Thoracic aorta (tissue), 2 donors: ENCODE data around the gene MMP28. TPM values are rescaled to one million over a fixed set of nuclear protein-coding genes. Genes with fewer than 3 reads are reported as not detected.
A peak's percentile ranks its signal among the peaks of the same experiment; 100 is the strongest.

ENCODE experiments used
- ATAC-seq: fragments of 150-250 bp; one replicate; pipeline ENCODE4 v1.8.0; 2017; ENCODE audit warnings: low read depth; ENCODE audit not compliant: insufficient number of reproducible peaks, low FRiP score
- DNase-seq: peaks from one replicate; pipeline ENCODE4 v3.0.0-alpha.2; 2020; ENCODE audit warnings: low spot score
- H3K27ac ChIP-seq, 2 donors: fragments of 200-600 bp; sonication (generic); 1 replicate in 1 of 2; 2 replicates in 1 of 2; pipeline ENCODE4 v1.5.1; 2016; ENCODE audit warnings: mild to moderate bottlenecking in 2 of 2, moderate library complexity in 2 of 2
- H3K27me3 ChIP-seq: fragments of 200-600 bp; sonication (generic); replicated peaks from 2 replicates; pipeline ENCODE4 v1.6.0; 2016; ENCODE audit warnings: mild to moderate bottlenecking; ENCODE audit not compliant: insufficient read depth
- H3K36me3 ChIP-seq: fragments of 200-600 bp; sonication (generic); one replicate; pipeline ENCODE4 v1.5.1; 2016
- H3K4me1 ChIP-seq, 2 donors: fragments of 200-600 bp; sonication (generic); 1 replicate in 1 of 2; 2 replicates in 1 of 2; pipeline versions ENCODE4 v1.5.1 to v1.6.0; 2016; ENCODE audit warnings: low read depth in 2 of 2, mild to moderate bottlenecking in 1 of 2; ENCODE audit not compliant: control insufficient read depth in 1 of 2
- H3K4me3 ChIP-seq: fragments of 200-600 bp; sonication (generic); 2 replicates; pipeline ENCODE4 v1.5.1; 2016; ENCODE audit warnings: mild to moderate bottlenecking
- H3K9me3 ChIP-seq: fragments of 200-600 bp; sonication (generic); 2 replicates; pipeline ENCODE4 v1.5.1; 2016
- CTCF ChIP-seq: fragments of 200-600 bp; sonication (generic); IDR thresholded peaks from one replicate; pipeline ENCODE4 v1.5.1; 2019; ENCODE audit warnings: antibody characterized with exemption
- total RNA-seq, 2 donors: library from RNA; depleted of rRNA; stranded (reverse); fragments of >200 nt; gene quantifications; one replicate each; pipeline versions ENCODE4 v1.1.0 to v1.2.3, GENCODE V29; 2016

MMP28 gene
- total RNA-seq, 2 donors from 2014 or later, result 4.8 to 18.5 TPM

GRCh38 chr17:35816723-35817122 lies 21.3 kb upstream of the MMP28 start:
- no peak for TF ChIP-seq CTCF
- Histone ChIP-seq H3K4me3 (no peak overlapping the region), H3K9me3 (no peaks in the 10 kb centered on the region), H3K27ac (no peak overlapping the region), H3K27me3 (no peaks in the 10 kb centered on the region), H3K36me3 (peaks cover 18% of the 10 kb centered on the region), H3K4me1 (peaks cover 24 to 52% of the 10 kb centered on the region in 2 donors)
- no peak for ATAC-seq
- DNase-seq, result no peak

GRCh38 chr17:35812456-35812855 lies 17.0 kb upstream of the MMP28 start:
- no peak for DNase-seq
- H3K9me3 ChIP-seq, result no peaks in the 10 kb centered on the region

GRCh38 chr17:35811759-35812158 lies 16.3 kb upstream of the MMP28 start:
- DNase-seq (no peak), ATAC-seq (no peak)
- Histone ChIP-seq H3K27ac (no peak overlapping the region), H3K9me3 (no peaks in the 10 kb centered on the region), H3K27me3 (no peaks in the 10 kb centered on the region), H3K4me3 (no peak overlapping the region), H3K4me1 (peaks cover 39 to 81% of the 10 kb centered on the region in 2 donors), H3K36me3 (no peaks in the 10 kb centered on the region)
- TF ChIP-seq CTCF, result no peak

More at GRCh38 chr17:35812456-35812855, 17.0 kb upstream of the MMP28 start:
- H3K4me3 ChIP-seq, result no peak overlapping the region
- H3K27ac ChIP-seq, result no peak overlapping the region
- no peak for ATAC-seq
- no peaks in the 10 kb centered on the region for H3K36me3 ChIP-seq
- H3K27me3 ChIP-seq, result no peaks in the 10 kb centered on the region
- TF ChIP-seq CTCF, result no peak
- H3K4me1 ChIP-seq, result peaks cover 45 to 81% of the 10 kb centered on the region in 2 donors

DNA sequence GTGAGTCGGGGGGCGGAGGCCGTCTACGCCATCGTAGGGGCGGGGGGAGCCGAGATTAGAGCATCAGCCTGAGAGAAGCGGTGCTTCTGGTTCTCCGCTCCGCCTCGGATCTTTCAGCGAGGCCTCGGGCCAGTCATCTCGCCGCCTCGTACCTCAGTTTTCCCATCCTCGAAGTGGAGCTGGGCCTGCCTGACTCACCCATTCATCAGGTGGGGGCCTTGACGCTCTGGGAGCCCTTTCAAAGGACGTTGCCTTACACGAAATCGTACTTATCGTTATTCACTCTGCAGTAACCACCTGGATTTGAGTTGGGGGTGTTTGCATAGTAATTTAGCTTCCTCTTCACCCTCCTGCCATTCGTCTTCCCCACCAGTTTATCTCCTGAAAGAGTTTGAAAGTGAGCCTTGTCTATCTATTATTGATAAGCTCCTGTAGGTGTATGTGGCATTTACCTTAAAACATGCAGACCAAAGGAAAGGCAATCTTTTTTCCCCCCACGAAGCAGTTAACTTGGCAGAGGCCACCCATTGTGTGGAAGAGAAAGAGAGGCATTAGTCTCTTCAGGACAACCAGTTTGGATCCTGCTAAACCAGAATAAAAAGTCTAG lies 14.5 kb upstream of the MMP28 start:
- Histone ChIP-seq H3K4me1 (peaks cover 33 to 68% of the 10 kb centered on the region in 2 donors), H3K27ac (peak overlapping the region; percentile 85 to 92), H3K36me3 (no peaks in the 10 kb centered on the region), H3K27me3 (no peaks in the 10 kb centered on the region), H3K9me3 (no peaks in the 10 kb centered on the region), H3K4me3 (peak overlapping the region; percentile 86)
- ATAC-seq (no peak), DNase-seq (no peak)
- TF ChIP-seq CTCF, result no peak

GRCh38 chr17:35808962-35809854 lies 13.8 kb upstream of the MMP28 start, which contains the start of gene TAF15:
Gene TAF15 (plus strand): TSS chr17:35809484. CDS start chr17:35809570, 86 bp downstream.
- DNase-seq, result peak; percentile 92
- Histone ChIP-seq H3K27me3 (no peaks in the 10 kb centered on the region), H3K36me3 (no peaks in the 10 kb centered on the region), H3K4me1 (peaks cover 30 to 67% of the 10 kb centered on the region in 2 donors), H3K27ac (peak within 1 kb of the TSS; percentile 85 to 92), H3K4me3 (peak within 1 kb of the TSS; percentile 86), H3K9me3 (no peaks in the 10 kb centered on the region)
- peak; percentile 59 for TF ChIP-seq CTCF
- peak; percentile 85 for ATAC-seq
